Epithelial cell of proximal tubule (primary cell): ENCODE results near the gene CRELD2. TPM values are rescaled to one million over a fixed set of nuclear protein-coding genes. Genes with fewer than 3 reads are reported as not detected.

Source experiments
- DNase-seq: peaks from one replicate; pipeline ENCODE4 v3.0.0-alpha.2; 2011; ENCODE audit warnings: low read depth
- H3K4me3 ChIP-seq: 2 replicates; pipeline ENCODE4 v1.5.1; 2011; ENCODE audit warnings: low read depth, mild to moderate bottlenecking, low read length
- CTCF ChIP-seq: conservative IDR thresholded peaks from 2 replicates; pipeline ENCODE4 v1.5.1; 2012; ENCODE audit warnings: low read depth, mild to moderate bottlenecking, low read length
- total RNA-seq: library from RNA; depleted of rRNA; stranded (reverse); fragments of >200 nt; gene quantifications from 2 replicates; pipeline ENCODE4 v1.2.3, GENCODE V29; 2015

The CRELD2 gene
- total RNA-seq, 1 donor from 2014 or later: 54.1 TPM

GRCh38 chr22:49951000-49951677 is 32.7 kb downstream of the CRELD2 start:
- no peak for TF ChIP-seq CTCF
- DNase-seq: no peak
- H3K4me3 ChIP-seq: no peak overlapping the region

GRCh38 chr22:49951678-49951985 is 33.2 kb downstream of the CRELD2 start:
- no peak for DNase-seq
- H3K4me3 ChIP-seq: no peak overlapping the region
- no peak for TF ChIP-seq CTCF

GRCh38 chr22:49951986-49952896 is 33.8 kb downstream of the CRELD2 start:
- H3K4me3 ChIP-seq: no peak overlapping the region
- DNase-seq: peak; percentile 70
- TF ChIP-seq CTCF: no peak

- TF ChIP-seq CTCF: no peak
- DNase-seq: no peak
- H3K4me3 ChIP-seq: no peak overlapping the region
These were observed 34.7 kb downstream of the CRELD2 start for GRCh38 chr22:49953027-49953679.

GRCh38 chr22:49953680-49954344 is 35.4 kb downstream of the CRELD2 start:
- H3K4me3 ChIP-seq: no peak overlapping the region
- no peak for TF ChIP-seq CTCF
- DNase-seq: no peak

- TF ChIP-seq CTCF: no peak
- no peak overlapping the region for H3K4me3 ChIP-seq
- DNase-seq: no peak
These were observed 35.9 kb downstream of the CRELD2 start for GRCh38 chr22:49954354-49954753.
